HepG2 (cell line): Measurements from ENCODE around the gene PDYN. TPM values are rescaled to one million over a fixed set of nuclear protein-coding genes. Genes with fewer than 3 reads are reported as not detected.

Source experiments
- ARID2 ChIP-seq: sonication (generic); formaldehyde crosslinking; IDR thresholded peaks from 2 replicates; pipeline ENCODE4 v1.8.1; 2022; ENCODE audit warnings: mild to moderate bottlenecking, missing genetic modification reagents, borderline replicate concordance
- SP5 ChIP-seq: IDR thresholded peaks from 2 replicates; pipeline ENCODE4 v1.6.1; 2016; ENCODE audit warnings: low read depth, borderline replicate concordance
- TAF1 ChIP-seq: sonication (generic); formaldehyde crosslinking; IDR thresholded peaks from 2 replicates; pipeline ENCODE4 v1.4.0; 2020; ENCODE audit warnings: missing genetic modification reagents
- TRIM24 ChIP-seq: sonication (generic); formaldehyde crosslinking; IDR thresholded peaks from 2 replicates; pipeline ENCODE4 v1.8.0; 2022; ENCODE audit warnings: mild to moderate bottlenecking, missing genetic modification reagents
- ZFP41 ChIP-seq: sonication (generic); formaldehyde crosslinking; IDR thresholded peaks from 2 replicates; pipeline ENCODE4 v1.4.0; 2020; ENCODE audit warnings: mild to moderate bottlenecking, missing genetic modification reagents, borderline replicate concordance
- ZNF496 ChIP-seq: sonication (generic); formaldehyde crosslinking; IDR thresholded peaks from 2 replicates; pipeline ENCODE4 v1.8.1; 2023; ENCODE audit warnings: mild to moderate bottlenecking, moderate library complexity, missing genetic modification reagents; ENCODE audit not compliant: insufficient replicate concordance
- ZNF614 ChIP-seq: IDR thresholded peaks from 2 replicates; pipeline ENCODE4 v1.6.1; 2018; ENCODE audit warnings: missing biosample characterization, missing genetic modification reagents, inconsistent platforms, borderline replicate concordance
- ZNF781 ChIP-seq: sonication (generic); formaldehyde crosslinking; IDR thresholded peaks from 2 replicates; pipeline ENCODE4 v1.5.1; 2020; ENCODE audit warnings: borderline replicate concordance, mild to moderate bottlenecking, missing genetic modification reagents; ENCODE audit errors: not compliant biosample characterization
- ZSCAN9 ChIP-seq: IDR thresholded peaks from 2 replicates; pipeline ENCODE4 v1.6.1; 2016; ENCODE audit warnings: borderline replicate concordance
- polyA plus RNA-seq, 8 experiments: library from polyadenylated mRNA; depleted of rRNA in 3 of 8; stranded (reverse) in 7 of 8; unstranded in 1 of 8; fragments of >200 nt; fragmentation: Illumina TruSeq in 4 of 8; extraction: Trizol in 4 of 8; gene quantifications; 2 replicates each; pipeline versions ENCODE4 v1.2.1 to v1.2.3, GENCODE V29; 2011 to 2016; ENCODE audit warnings: low read depth in 4 of 8, missing spikeins in 1 of 8, mixed read lengths in 1 of 8; ENCODE audit not compliant: insufficient read depth in 1 of 8
- total RNA-seq, 5 experiments: library from RNA; depleted of rRNA; stranded (reverse); fragments of >200 nt; fragmentation: Illumina TruSeq; extraction: Trizol; gene quantifications; 2 replicates each; pipeline ENCODE4 v1.2.3, GENCODE V29; 2016; ENCODE audit warnings: low read depth in 1 of 5
- TF ChIP-seq, protein P1 (sequence below): fragments of 450-650 bp; IDR thresholded peaks from 2 replicates; pipeline ENCODE4 v1.6.1; 2016
- TF ChIP-seq, protein P2 (sequence below): sonication (generic); formaldehyde crosslinking; IDR thresholded peaks from 2 replicates; pipeline ENCODE4 v1.9.0; 2021; ENCODE audit warnings: missing genetic modification reagents, borderline replicate concordance
- TF ChIP-seq, protein P3 (sequence below): sonication (generic); formaldehyde crosslinking; IDR thresholded peaks from 2 replicates; pipeline ENCODE4 v1.5.0; 2020; ENCODE audit warnings: missing genetic modification reagents
- TF ChIP-seq, protein P4 (sequence below): sonication (generic); formaldehyde crosslinking; IDR thresholded peaks from 2 replicates; pipeline ENCODE4 v1.4.0; 2020; ENCODE audit warnings: missing genetic modification reagents
- TF ChIP-seq, protein P5 (sequence below): sonication (generic); formaldehyde crosslinking; IDR thresholded peaks from 2 replicates; pipeline ENCODE4 v1.4.0; 2020; ENCODE audit warnings: missing genetic modification reagents
- TF ChIP-seq, protein P6 (sequence below): sonication (generic); formaldehyde crosslinking; IDR thresholded peaks from 2 replicates; pipeline ENCODE4 v1.4.0; 2020; ENCODE audit warnings: mild to moderate bottlenecking, missing genetic modification reagents
- TF ChIP-seq, protein P7 (sequence below): sonication (generic); formaldehyde crosslinking; conservative IDR thresholded peaks from 2 replicates; pipeline ENCODE4 v1.4.0; 2020; ENCODE audit warnings: missing genetic modification reagents
- TF ChIP-seq, protein P8 (sequence below): sonication (generic); formaldehyde crosslinking; IDR thresholded peaks from 2 replicates; pipeline ENCODE4 v1.4.0; 2020; ENCODE audit warnings: missing genetic modification reagents, low read depth, mild to moderate bottlenecking, borderline replicate concordance

PDYN gene
- total and polyA plus RNA-seq, 2 of the 13 experiments (the other 11 are each of a cell fraction or from before 2014, with no cell fraction given): not detected

DNA sequence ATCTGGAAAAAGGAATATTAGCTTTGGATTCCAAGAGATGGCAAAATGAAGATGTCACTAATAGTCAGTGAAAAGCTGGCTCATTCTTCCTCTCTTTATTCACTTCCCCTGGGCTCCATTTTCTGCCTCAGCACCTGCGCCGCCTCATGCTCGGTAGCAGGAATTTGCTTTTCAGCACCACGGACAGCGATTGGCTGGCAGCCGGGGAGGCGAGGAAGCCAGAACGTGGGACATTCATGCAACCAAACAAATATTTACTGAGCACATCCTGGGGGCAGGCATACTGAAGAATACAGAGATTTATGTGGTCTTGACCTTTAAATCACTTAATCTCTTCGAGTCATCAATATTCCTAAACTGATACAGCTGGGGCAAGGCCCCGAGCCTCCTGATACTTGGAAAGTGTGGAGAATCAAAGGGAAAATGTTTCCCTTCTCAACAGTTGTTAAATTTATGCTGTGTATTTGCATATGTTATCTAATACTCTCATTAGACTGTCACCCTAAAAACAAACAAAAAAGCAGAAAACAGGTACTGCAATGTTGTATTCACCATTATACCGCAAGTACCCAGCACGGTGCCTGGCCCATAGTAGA is 12.1 kb upstream of the PDYN start (continued):
- TF ChIP-seq, protein P1, sequence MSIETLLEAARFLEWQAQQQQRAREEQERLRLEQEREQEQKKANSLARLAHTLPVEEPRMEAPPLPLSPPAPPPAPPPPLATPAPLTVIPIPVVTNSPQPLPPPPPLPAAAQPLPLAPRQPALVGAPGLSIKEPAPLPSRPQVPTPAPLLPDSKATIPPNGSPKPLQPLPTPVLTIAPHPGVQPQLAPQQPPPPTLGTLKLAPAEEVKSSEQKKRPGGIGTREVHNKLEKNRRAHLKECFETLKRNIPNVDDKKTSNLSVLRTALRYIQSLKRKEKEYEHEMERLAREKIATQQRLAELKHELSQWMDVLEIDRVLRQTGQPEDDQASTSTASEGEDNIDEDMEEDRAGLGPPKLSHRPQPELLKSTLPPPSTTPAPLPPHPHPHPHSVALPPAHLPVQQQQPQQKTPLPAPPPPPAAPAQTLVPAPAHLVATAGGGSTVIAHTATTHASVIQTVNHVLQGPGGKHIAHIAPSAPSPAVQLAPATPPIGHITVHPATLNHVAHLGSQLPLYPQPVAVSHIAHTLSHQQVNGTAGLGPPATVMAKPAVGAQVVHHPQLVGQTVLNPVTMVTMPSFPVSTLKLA: no peak
- TF ChIP-seq, protein P2, sequence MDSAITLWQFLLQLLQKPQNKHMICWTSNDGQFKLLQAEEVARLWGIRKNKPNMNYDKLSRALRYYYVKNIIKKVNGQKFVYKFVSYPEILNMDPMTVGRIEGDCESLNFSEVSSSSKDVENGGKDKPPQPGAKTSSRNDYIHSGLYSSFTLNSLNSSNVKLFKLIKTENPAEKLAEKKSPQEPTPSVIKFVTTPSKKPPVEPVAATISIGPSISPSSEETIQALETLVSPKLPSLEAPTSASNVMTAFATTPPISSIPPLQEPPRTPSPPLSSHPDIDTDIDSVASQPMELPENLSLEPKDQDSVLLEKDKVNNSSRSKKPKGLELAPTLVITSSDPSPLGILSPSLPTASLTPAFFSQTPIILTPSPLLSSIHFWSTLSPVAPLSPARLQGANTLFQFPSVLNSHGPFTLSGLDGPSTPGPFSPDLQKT (CRISPR knock-in tag): no peak
- TF ChIP-seq, protein P3, sequence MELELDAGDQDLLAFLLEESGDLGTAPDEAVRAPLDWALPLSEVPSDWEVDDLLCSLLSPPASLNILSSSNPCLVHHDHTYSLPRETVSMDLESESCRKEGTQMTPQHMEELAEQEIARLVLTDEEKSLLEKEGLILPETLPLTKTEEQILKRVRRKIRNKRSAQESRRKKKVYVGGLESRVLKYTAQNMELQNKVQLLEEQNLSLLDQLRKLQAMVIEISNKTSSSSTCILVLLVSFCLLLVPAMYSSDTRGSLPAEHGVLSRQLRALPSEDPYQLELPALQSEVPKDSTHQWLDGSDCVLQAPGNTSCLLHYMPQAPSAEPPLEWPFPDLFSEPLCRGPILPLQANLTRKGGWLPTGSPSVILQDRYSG (CRISPR knock-in tag): peak; percentile 97
- TF ChIP-seq SP5: peak; percentile 75
- TF ChIP-seq ZNF614 (CRISPR knock-in tag): peak; percentile 96
- TF ChIP-seq ZSCAN9: peak; percentile 100
- TF ChIP-seq, protein P4, sequence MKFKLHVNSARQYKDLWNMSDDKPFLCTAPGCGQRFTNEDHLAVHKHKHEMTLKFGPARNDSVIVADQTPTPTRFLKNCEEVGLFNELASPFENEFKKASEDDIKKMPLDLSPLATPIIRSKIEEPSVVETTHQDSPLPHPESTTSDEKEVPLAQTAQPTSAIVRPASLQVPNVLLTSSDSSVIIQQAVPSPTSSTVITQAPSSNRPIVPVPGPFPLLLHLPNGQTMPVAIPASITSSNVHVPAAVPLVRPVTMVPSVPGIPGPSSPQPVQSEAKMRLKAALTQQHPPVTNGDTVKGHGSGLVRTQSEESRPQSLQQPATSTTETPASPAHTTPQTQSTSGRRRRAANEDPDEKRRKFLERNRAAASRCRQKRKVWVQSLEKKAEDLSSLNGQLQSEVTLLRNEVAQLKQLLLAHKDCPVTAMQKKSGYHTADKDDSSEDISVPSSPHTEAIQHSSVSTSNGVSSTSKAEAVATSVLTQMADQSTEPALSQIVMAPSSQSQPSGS (CRISPR knock-in tag): peak; percentile 93
- no peak for TF ChIP-seq TAF1 (CRISPR knock-in tag)
- TF ChIP-seq ZNF781: peak; percentile 100
- no peak for TF ChIP-seq TRIM24 (CRISPR knock-in tag)
- peak; percentile 88; the same call in 1 of the 2 replicates for TF ChIP-seq ARID2
- peak; percentile 80; the same call in 1 of the 2 replicates for TF ChIP-seq ZFP41
- no peak for TF ChIP-seq ZNF496 (CRISPR knock-in tag)
- TF ChIP-seq, protein P5, sequence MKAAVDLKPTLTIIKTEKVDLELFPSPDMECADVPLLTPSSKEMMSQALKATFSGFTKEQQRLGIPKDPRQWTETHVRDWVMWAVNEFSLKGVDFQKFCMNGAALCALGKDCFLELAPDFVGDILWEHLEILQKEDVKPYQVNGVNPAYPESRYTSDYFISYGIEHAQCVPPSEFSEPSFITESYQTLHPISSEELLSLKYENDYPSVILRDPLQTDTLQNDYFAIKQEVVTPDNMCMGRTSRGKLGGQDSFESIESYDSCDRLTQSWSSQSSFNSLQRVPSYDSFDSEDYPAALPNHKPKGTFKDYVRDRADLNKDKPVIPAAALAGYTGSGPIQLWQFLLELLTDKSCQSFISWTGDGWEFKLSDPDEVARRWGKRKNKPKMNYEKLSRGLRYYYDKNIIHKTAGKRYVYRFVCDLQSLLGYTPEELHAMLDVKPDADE: peak; percentile 95
- TF ChIP-seq, protein P6, sequence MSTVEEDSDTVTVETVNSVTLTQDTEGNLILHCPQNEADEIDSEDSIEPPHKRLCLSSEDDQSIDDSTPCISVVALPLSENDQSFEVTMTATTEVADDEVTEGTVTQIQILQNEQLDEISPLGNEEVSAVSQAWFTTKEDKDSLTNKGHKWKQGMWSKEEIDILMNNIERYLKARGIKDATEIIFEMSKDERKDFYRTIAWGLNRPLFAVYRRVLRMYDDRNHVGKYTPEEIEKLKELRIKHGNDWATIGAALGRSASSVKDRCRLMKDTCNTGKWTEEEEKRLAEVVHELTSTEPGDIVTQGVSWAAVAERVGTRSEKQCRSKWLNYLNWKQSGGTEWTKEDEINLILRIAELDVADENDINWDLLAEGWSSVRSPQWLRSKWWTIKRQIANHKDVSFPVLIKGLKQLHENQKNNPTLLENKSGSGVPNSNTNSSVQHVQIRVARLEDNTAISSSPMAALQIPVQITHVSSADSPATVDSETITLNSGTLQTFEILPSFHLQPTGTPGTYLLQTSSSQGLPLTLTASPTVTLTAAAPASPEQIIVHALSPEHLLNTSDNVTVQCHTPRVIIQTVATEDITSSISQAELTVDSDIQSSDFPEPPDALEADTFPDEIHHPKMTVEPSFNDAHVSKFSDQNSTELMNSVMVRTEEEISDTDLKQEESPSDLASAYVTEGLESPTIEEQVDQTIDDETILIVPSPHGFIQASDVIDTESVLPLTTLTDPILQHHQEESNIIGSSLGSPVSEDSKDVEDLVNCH (CRISPR knock-in tag): 0 out of 2 replicates have a peak, but pooled peaks have one; percentile 57
- TF ChIP-seq, protein P7, sequence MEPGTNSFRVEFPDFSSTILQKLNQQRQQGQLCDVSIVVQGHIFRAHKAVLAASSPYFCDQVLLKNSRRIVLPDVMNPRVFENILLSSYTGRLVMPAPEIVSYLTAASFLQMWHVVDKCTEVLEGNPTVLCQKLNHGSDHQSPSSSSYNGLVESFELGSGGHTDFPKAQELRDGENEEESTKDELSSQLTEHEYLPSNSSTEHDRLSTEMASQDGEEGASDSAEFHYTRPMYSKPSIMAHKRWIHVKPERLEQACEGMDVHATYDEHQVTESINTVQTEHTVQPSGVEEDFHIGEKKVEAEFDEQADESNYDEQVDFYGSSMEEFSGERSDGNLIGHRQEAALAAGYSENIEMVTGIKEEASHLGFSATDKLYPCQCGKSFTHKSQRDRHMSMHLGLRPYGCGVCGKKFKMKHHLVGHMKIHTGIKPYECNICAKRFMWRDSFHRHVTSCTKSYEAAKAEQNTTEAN (CRISPR knock-in tag): peak; percentile 95
- TF ChIP-seq, protein P8, sequence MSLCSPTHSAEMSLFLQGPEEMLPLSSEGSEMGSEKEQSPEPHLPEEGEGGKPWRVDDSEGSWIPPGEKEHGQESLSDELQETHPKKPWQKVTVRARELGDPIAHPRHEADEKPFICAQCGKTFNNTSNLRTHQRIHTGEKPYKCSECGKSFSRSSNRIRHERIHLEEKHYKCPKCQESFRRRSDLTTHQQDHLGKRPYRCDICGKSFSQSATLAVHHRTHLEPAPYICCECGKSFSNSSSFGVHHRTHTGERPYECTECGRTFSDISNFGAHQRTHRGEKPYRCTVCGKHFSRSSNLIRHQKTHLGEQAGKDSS (CRISPR knock-in tag): peak; percentile 98; the same call in 1 of the 2 replicates
